ENCODE measurements around the gene KIF3C.
"Not testable (repeated sequence)": the region's sequence is repeated elsewhere in the genome, so short reads cannot be mapped to it uniquely, and the experiment has no call there.

KIF3C gene

DNA sequence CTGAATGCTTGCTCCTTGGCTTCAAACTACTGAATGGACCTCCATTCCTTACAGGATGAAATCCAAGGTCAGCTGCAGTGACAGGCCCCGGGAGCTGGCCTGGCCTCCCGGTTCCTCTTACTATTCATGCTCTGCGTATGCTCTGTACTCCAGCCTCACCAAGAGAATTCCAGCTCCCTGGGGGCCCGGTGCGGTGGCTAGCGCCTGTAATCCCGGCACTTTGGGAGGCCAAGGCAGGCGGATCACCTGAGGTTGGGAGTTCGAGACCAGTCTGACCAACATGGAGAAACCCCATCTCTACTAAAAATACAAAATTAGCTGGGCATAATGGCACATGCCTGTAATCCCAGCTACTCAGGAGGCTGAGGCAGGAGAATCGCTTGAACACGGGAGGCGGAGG is 23.7 kb downstream of the KIF3C start:
- not testable (repeated sequence) for DNase-seq

DNA sequence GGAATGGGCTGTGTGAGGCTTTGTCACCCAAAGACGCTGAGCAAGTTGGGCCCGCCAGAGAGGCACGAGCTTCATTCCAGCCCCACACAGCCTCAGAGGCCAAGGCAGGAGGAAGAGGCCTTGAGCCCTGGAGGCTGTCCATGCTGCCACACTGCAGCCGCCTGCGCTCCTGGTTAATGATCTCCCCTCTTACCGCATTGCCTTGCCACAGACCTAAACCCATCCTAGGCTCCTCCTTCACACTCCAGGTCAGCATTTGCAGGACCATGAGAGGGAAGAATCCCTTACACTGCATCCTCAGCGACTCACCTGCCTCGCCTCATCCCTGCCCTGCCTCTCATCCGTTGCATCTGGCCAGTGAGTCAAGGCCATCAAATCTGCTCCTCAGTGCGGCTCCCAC is 24.6 kb downstream of the KIF3C start:
- DNase-seq, result no peak

DNA sequence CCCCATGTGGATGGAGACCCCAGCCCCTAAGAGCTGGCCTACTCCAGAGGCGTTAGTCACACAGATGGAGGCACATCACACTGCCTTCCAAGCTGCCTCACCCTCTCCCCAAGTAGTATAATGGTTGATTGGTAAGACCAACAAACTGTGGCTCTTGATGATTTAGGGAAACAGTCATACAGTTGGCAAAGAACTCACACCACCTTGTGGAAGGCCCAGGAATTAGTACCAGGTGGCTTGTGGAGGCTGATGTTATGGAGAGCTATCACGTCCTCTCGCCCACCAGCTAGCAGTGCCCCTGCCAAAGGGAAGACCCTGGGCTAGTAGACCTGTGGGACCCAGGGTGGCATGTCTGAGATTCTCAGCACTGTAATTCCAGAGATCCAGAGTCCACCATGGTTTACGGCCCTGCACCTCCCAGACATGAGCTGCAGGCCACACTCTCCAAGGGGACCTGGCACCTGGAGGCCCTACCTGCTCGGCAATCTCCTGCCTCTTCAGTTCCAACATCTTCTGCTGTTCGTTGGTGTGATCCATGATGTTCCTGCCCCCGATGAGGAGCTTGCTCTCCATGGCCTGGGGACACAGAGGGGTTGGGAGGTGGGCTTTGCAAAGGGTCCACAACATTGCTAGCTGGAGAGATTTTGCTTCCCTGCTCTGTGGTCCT is 26.3 kb downstream of the KIF3C start:
- DNase-seq, result no peak

DNA sequence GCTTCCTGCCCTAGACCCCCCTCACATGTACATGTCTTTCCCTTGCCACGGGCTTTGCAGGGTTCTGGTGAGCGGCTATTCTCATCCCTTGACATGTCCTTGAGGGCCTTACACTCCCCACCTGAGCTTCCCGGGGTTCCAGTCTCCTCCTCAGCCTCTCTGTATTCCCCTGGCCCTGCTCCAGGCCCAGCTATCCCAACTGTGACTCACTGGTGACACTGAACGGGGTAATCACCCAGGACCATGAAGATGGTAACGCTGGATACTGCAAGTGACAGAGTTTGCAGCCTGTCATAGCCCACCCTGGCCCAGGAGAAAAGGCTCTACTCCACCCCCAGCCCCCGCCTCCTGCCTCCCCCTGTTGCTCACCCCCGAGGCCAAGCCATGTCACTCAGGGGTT is 27.3 kb downstream of the KIF3C start:
- no peak for DNase-seq

DNA sequence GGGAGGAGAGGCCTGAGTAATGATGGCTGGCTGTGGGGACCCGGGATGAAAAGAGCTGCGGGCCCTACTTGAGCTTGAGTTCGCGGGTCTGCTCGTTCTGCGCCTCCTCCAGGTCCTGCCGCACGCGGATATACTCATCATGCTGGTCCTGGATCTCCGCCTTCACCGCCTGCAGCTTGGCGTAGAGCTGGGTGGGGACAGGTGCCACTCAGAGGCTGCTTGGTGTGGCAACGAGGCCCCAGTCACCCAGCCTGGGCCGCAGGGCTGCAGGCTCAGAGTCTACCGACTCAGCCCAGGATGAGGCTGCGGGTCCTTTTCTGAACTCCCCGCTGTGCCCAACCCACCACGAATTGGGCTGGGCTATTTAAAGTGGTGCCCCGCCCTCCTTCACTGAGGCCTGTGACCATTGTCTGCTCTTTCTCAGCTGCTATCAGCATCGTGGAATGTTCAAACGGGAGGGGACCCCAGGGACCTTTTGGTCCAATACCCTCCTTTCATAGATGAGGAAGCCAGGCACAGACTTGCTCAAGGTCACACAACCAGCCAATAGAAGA is 28.0 kb downstream of the KIF3C start:
- no peak for DNase-seq

DNA sequence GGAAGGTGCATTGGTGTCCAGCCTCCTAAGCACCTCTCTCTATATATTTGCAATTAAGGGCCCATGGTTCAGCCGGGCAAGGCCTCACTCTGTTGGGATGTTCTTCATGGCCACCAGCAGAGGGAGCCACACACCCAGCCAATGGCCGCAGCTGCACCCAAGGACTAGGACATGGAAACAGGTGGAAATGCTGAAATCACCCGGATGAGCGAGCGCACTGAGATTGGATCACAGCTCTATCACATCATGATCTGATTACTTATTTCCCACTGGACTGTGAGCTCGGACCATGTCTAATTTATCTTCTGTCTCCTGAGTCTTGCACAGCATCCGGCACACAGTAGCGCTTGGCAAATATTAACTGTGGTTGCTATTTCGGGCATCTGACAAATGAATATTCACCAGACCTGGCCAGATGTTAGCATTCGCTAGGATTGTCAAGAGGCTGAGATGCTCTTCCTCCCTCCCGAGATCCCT is 31.2 kb downstream of the KIF3C start:
- peak; percentile 86 to 94 for DNase-seq

DNA sequence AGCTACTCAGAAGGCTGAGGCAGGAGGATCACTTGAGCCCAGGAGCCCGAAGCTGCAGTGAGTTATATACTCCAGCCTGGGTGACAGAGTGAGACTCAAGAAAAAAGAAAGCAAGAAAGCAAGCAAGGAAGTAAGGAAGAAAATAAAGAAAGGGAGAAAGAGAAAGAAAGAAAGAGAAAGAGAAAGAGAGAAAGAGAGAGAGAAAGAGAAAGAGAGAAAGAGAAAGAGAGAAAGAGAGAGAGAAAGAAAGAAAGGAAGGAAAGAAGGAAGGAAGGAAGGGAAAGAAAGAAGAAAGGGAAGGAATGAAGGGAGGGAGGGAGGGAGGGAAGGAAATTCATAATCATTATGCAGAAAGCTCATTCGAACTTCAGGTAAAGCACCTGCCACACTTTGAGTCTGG is 33.9 kb downstream of the KIF3C start:
- no peak for DNase-seq

DNA sequence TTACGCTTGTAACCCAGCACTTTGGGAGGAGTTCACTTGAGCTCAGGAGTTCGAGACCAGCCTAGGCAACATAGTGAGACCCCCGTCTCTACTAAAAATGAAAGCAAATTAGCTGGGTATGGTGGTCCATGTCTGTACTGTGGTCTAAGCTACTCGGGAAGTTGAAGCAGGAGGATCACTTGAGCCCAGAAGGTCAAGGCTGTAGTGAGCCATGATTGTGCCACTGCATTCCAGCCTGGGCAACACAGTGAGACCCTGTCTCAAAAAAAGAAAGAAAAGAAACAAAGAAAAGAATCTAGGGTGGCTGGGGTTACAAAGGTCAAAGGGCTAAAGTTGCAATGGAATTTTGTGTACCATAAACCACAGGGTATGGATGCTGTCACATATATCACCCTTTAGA is 41.3 kb downstream of the KIF3C start:
- DNase-seq, result no peak

DNA sequence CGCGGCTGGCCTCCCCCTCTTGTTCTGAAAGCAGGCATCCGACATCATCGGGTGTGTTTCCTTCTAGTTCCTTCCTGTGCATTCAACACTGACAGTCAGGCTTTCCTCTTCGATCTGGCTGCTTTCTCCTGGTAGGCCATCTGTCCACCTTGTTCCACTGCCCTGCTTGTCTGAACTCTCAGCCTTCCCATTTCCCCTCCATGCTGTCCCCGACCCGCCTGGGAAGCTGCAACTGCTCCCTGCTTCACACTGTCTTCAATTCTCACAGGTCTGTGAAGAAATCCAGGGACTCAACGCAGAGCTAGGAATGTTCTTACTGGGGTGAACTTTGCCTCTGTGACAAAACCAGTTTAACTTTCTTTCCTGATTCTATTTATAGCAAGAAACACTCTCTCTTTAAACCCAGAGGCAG is 43.0 kb downstream of the KIF3C start:
- DNase-seq, result peak in 1 of 2 experiments; percentile 47

DNA sequence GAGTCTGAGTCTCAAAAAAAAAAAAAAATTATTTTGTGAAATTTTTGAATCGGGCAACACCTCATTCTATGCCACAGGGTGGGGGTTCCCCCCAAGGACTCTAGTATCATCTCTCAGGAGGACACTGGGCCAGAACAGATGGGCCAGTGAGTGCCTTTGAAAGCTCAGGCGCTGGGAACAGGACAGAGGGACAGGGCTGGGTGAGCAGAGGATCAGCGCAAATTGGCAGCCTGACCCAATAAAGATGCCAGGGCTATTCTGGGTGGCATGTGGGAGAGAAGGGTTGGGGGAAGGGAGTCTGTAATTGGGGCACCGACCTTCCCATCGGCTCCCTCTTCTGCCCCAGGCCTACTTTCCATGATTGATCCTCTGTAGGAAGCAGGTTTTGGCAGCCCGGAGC is 44.0 kb downstream of the KIF3C start:
- peak in 1 of 2 experiments; percentile 40 for DNase-seq

DNA sequence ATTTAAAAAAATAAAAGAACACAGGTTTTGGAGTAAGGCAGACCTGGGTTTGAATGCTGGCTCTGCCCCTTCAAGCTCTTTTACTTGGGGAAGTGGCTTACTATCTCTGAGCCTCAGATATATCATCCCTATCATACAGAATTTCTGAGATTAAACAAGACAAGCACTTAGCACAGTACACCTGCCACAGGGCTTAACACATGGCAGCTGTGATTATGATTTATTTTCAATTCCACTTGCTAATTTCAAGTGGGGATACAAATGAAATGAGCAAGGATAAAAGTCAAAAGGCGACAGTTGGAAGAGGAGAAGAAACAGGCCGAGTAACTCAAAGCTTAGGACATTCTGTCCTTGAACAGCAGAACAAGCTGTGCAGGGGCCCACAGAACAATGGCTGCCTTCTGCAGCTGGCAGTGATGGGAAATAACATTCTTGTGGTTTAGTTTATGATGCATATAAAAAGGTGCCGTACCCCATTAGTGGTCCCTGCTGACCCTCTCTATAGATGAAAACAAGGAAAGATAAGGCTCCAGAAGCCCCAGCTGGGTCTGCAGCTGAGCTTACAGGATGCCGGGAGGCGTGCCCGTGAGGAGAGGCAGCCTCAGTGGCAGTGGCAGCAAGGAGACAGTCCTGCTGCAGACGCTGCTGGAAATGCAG is 45.3 kb downstream of the KIF3C start:
- DNase-seq, result peak; percentile 79 to 95

DNA sequence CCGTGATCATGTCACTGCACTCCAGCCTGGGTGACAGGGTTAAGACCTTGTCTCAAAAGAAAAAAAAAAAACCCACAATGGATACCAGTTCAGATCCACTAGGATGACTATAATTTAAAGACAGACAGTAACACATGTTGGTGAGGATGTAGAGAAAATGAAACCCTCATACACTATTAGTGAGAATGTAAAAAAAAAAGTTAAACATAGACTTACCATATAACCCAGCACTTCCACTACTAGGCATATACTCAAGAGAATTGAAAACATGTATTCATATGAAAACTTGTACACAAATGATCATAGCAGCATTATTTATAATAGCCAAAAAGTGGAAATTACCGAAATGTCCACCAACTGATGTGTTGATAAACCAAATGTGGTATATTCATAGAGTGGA is 48.7 kb downstream of the KIF3C start:
- DNase-seq, result no peak

DNA sequence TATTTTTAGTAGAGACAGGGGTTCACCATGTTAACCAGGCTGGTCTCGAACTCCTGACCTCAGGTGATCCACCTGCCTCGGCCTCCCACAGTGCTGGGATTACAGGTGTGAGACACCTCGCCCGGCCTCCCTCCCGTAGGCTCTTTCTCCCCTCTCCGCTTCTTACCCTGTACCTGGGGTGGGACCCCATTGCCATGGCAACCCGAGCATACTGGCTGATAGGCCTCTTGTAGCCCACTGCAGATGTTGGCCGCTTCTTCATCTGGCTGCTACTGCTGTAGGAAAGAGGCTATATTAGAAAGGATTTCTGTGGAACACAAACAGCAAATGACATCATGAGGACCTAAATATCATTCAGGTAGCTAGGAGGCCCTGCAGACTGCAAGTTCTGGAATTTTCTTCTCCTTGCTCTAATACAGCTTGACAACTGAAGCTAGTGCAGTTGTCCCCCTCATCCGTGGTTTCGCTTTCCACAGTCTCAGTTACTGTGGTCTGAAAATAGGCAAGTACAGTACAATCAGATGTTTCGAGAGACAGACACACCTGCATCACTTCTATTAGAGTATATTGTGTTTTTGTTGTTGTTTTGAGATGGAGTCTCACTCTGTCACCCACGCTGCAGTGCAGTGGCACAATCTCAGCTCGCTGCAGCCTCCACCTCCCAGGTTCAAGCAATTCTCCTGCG is 52.4 kb downstream of the KIF3C start:
- no peak for DNase-seq

DNA sequence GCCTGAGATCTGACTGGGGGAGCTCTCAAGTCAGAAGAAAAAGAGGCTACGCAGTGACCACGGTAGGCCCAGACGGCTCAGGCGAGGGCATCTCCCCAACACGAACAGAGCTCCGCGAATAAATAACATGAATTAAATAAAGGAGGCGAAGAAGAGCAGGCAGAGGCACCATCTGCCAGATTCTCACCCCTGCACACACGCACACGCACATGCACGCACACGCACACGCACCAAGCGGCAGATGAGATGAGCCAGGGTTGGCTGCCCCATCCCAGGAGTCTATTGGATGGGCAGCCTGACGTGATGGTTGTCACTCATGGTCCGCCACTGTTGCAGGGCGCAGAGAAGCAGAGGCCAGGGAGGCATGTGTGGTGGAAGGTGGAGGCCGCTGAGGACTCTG is 53.6 kb downstream of the KIF3C start:
- DNase-seq, result no peak

DNA sequence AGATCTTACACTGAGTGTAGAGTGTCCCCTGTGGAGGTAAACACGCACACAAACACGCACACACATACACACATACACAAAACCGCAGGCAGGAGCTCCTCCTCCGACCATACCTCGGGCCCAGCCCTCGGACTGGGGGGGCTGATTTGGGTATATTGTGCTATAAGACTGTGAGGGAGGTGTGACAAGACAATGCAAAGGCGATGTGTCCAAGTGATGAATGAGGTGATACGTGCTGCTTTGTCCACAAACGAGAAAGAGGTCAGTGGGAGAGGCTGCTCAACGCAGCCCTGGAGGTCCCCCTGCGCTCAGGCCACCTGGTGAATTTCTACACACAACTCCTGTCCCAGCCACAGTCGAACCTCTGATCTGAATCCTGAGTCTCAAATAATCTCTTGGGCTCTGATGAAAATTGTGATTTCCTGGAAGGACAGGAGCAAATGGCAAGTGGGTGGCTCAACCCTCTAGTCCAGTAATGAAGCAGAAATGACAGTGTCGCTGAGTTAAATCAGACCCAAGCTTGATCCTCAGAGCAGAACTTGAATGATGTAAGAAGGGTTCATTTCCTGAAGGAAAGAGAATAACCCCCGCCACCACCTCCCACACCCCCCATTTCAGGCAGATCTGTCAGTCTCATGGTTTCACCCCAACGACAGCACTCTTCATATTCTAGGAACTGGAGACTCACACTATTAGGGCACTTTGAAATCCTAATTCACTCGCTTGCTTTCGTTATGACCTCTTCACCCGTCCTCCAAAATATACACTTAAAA is 55.1 kb downstream of the KIF3C start:
- DNase-seq, result no peak

DNA sequence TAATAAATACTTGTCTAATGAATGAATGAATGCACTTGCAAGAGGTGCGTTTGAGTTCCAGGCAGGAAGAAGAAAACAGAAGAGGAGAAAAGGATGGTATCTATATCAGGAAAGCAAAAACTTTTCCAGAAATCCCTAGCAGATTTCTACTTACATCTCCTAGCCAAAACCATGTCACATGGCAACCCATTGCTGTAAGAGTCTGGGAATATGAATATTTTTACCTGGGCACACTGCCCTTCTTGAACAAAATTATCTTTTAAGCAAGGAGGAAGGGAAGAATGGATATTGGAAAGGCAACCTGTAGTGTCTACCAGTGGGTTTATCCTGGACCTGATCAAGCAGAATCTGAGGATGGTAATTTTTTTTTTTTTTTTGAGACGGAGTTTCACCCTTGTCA is 59.8 kb downstream of the KIF3C start:
- DNase-seq, result no peak

DNA sequence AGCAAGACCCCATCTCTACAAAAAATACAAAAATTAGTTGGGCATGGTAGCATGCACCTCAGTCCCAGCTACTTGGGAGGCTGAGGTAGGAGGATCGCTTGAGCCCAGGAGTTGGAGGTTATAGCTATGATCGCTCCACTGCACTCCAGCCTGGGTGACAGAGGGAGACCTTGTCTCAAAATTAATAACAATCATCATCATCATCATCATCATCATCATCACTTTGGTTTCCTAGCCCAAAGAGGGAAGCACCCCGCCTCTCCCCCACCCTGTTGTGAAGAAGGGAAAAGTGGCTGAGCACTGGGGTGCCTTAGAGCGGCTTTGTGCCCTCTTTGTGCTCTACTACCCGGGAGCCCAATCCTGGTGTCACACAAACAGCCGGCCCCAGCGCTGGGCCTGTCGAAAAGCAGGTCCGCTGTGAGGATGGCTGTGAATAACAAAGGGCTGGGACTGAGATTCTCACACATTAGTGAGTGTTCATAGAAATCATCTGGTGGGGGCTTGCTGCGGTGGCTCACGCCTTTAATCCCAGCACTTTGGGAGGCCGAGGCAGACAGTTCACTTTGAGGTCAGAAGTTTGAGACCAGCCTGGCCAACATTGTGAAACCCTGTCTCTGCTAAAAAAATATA is 61.4 kb downstream of the KIF3C start:
- no peak for DNase-seq

DNA sequence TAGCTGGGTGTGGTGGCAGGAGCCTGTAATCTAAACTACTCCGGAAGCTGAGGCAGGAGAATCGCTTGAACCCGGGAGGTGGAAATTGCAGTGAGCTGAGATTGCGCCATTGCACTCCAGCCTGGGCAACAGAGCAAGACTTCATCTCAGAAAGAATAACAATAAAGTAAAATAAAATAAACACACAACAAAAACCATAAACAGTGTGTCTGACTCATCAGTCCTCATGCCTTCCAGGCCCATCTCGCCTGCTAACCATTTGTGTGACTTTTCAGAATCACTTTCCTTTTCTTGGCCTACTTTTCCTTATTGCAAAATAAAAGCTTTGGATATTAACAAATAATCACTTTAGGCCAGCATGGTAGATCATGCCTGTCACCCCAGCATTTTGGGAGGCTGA is 62.0 kb downstream of the KIF3C start:
- DNase-seq, result no peak

DNA sequence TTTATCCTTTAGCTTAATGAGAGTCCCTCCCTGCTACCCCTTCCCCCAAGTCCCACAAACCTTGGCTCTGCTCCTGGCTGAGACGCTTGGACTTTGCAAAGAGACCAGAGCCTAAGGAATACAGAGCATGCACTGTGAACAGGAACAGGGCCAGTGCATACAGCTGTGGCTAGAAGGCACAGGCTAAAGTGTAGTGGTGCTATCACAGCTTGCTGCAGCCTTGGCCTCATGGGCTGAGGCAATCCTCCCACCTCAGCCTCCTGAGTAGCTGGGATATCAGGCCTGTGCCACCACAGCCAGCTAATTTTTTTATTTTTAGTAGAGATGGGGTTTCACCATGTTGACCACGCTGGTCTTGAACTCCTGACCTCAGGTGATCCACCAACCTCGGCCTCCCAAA is 64.5 kb downstream of the KIF3C start:
- DNase-seq, result no peak

DNA sequence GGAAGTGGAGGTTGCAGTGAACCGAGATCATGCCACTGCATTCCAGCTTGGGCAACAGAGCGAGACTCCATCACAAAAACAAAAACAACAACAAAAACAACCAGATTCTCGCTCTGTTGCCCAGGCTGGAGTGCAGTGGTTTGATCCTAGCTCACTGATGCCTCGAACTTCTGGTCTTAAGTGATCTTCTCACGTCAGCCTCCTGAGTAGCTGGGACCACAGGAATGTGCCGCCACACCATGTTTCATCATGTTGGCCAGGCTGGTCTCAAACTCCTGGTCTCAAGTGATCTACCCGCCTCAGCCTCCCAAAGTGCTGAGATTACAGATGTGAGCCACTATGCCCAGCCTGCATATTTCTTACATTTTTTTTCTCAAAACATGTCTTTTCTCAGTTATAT is 64.9 kb downstream of the KIF3C start:
- not testable (repeated sequence) for DNase-seq

DNA sequence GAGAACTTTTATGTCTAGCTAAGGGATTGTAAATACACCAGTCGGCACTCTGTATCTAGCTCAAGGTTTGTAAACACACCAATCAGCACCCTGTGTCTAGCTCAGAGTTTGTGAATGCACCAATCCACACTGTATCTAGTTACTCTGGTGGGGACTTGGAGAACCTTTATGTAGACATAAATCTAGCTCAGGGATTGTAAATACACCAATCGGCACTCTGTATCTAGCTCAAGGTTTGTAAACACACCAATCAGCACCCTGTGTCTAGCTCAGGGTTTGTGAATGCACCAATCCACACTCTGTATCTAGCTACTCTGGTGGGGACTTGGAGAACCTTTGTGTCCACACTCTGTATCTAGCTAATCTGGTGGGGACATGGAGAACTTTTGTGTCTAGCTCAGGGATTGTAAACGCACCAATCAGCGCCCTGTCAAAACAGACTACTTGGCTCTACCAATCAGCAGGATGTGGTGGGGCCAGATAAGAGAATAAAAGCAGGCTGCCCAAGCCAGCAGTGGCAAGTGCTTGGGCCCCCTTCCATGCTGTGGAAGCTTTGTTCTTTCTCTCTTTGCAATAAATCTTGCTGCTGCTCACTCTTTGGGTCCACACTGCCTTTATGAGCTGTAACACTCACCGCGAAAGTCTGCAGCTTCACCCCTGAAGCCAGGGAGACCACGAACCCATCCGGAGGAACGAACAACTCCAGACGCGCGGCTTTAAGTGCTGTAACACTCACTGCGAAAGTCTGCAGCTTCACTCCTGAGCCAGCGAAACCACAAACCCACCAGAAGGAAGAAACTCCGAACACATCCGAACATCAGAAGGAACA is 66.1 kb downstream of the KIF3C start:
- not testable (repeated sequence) for DNase-seq

DNA sequence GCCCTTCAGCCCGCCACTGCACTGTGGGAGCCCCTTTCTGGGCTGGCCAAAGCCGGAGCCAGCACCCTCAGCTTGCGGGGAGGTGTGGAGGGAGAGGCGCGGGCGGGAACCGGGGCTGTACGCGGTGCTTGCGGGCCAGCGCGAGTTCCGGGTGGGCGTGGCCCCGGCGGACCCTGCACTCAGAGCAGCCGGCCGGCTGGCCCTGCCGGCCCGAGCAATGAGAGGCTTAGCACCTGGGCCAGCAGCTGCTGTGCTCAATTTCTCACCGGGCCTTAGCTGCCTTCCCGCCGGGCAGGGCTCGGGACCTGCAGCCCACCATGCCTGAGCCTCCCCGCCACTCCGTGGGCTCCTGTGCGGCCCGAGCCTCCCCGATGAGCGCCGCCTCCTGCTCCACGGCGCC is 66.9 kb downstream of the KIF3C start:
- DNase-seq, result not testable (repeated sequence)
